H9 (cell line): Measurements from ENCODE around the gene KLHDC8A. TPM values are rescaled to one million over a fixed set of nuclear protein-coding genes. Genes with fewer than 3 reads are reported as not detected.

Experiments
- DNase-seq: peaks from one replicate; pipeline ENCODE4 v3.0.0-alpha.2; 2017
- H2AFZ ChIP-seq: one replicate; pipeline ENCODE4 v1.6.1; 2013; ENCODE audit warnings: mild to moderate bottlenecking, low read length, control low read depth, moderate library complexity
- H2AK5ac ChIP-seq: 2 replicates; pipeline ENCODE4 v1.6.1; 2013; ENCODE audit warnings: low read length, control low read depth, mixed read lengths; ENCODE audit not compliant: insufficient read length
- H2BK120ac ChIP-seq: one replicate; pipeline ENCODE4 v1.6.1; 2013; ENCODE audit warnings: low read depth, mild to moderate bottlenecking, low read length, control low read depth, inconsistent platforms; ENCODE audit not compliant: poor library complexity, severe bottlenecking
- H2BK12ac ChIP-seq: 2 replicates; pipeline ENCODE4 v1.6.1; 2013; ENCODE audit warnings: low read length, control low read depth, mixed read lengths, low read depth; ENCODE audit not compliant: insufficient read length
- H2BK15ac ChIP-seq: 2 replicates; pipeline ENCODE4 v1.6.1; 2013; ENCODE audit warnings: low read depth, low read length, control low read depth
- H2BK20ac ChIP-seq: one replicate; pipeline ENCODE4 v1.6.1; 2013; ENCODE audit warnings: low read depth, mild to moderate bottlenecking, low read length, control low read depth, inconsistent platforms; ENCODE audit not compliant: poor library complexity, severe bottlenecking
- H2BK5ac ChIP-seq: 2 replicates; pipeline ENCODE4 v1.6.1; 2013; ENCODE audit warnings: low read length, control low read depth, mixed read lengths; ENCODE audit not compliant: insufficient read length
- H3K14ac ChIP-seq: 2 replicates; pipeline ENCODE4 v1.6.1; 2013; ENCODE audit warnings: low read length, control low read depth; ENCODE audit not compliant: insufficient read depth
- H3K18ac ChIP-seq: 2 replicates; pipeline ENCODE4 v1.6.1; 2013; ENCODE audit warnings: low read depth, mild to moderate bottlenecking, mixed read lengths, low read length, control low read depth; ENCODE audit not compliant: insufficient read length
- H3K23ac ChIP-seq: 2 replicates; pipeline ENCODE4 v1.6.1; 2013; ENCODE audit warnings: low read length, control low read depth, mixed read lengths, low read depth; ENCODE audit not compliant: insufficient read length
- H3K23me2 ChIP-seq: 2 replicates; pipeline ENCODE4 v1.6.1; 2013; ENCODE audit warnings: low read depth, mild to moderate bottlenecking, mixed read lengths, low read length, control low read depth; ENCODE audit not compliant: insufficient read length, poor library complexity, severe bottlenecking
- H3K27ac ChIP-seq: 2 replicates; pipeline ENCODE4 v1.5.1; 2013; ENCODE audit warnings: low read length, control low read depth, mixed read lengths, low read depth; ENCODE audit not compliant: insufficient read length
- H3K27me3 ChIP-seq: 2 replicates; pipeline ENCODE4 v1.6.1; 2013; ENCODE audit warnings: low read length, control low read depth, inconsistent platforms; ENCODE audit not compliant: insufficient read depth
- H3K4ac ChIP-seq: 2 replicates; pipeline ENCODE4 v1.6.1; 2013; ENCODE audit warnings: low read depth, mild to moderate bottlenecking, control low read depth, inconsistent platforms, low read length, moderate library complexity
- H3K4me1 ChIP-seq: 2 replicates; pipeline ENCODE4 v1.6.1; 2013; ENCODE audit warnings: low read length, control low read depth, inconsistent platforms; ENCODE audit not compliant: insufficient read depth
- H3K4me2 ChIP-seq: 2 replicates; pipeline ENCODE4 v1.6.1; 2013; ENCODE audit warnings: low read length, control low read depth, mixed read lengths; ENCODE audit not compliant: insufficient read length, insufficient read depth
- H3K56ac ChIP-seq: 2 replicates; pipeline ENCODE4 v1.6.1; 2013; ENCODE audit warnings: low read depth, mild to moderate bottlenecking, mixed read lengths, low read length, control low read depth; ENCODE audit not compliant: insufficient read length
- H3K79me1 ChIP-seq: 2 replicates; pipeline ENCODE4 v1.6.1; 2013; ENCODE audit warnings: low read depth, mild to moderate bottlenecking, moderate library complexity, low read length, control low read depth, inconsistent platforms; ENCODE audit not compliant: insufficient read depth, poor library complexity, severe bottlenecking
- H3K79me2 ChIP-seq: 2 replicates; pipeline ENCODE4 v1.6.1; 2013; ENCODE audit warnings: low read length, control low read depth, inconsistent platforms; ENCODE audit not compliant: insufficient read depth
- H3K9ac ChIP-seq: 2 replicates; pipeline ENCODE4 v1.6.1; 2013; ENCODE audit warnings: low read length, control low read depth, mixed read lengths; ENCODE audit not compliant: insufficient read length; ENCODE audit errors: extremely low read depth
- H3K9me3 ChIP-seq: one replicate; pipeline ENCODE4 v1.6.1; 2013; ENCODE audit warnings: low read depth, low read length, inconsistent platforms; ENCODE audit not compliant: control insufficient read depth
- H3T11ph ChIP-seq: one replicate; pipeline ENCODE4 v1.6.1; 2013; ENCODE audit warnings: mild to moderate bottlenecking, low read length, control low read depth, inconsistent platforms
- H4K20me1 ChIP-seq: one replicate; pipeline ENCODE4 v1.6.1; 2013; ENCODE audit not compliant: control insufficient read depth, insufficient read length, insufficient read depth
- H4K5ac ChIP-seq: 2 replicates; pipeline ENCODE4 v1.6.1; 2013; ENCODE audit warnings: low read depth, mild to moderate bottlenecking, mixed read lengths, low read length, control low read depth; ENCODE audit not compliant: insufficient read length
- H4K8ac ChIP-seq: replicated peaks from 2 replicates; pipeline ENCODE4 v1.6.1; 2013; ENCODE audit warnings: low read length, control low read depth, mixed read lengths, low read depth; ENCODE audit not compliant: insufficient read length
- H4K91ac ChIP-seq: 2 replicates; pipeline ENCODE4 v1.6.1; 2013; ENCODE audit warnings: low read depth, mild to moderate bottlenecking, moderate library complexity, mixed read lengths, low read length, control low read depth; ENCODE audit not compliant: insufficient read length
- H3K27ac Mint-ChIP-seq, 3 experiments: 2 replicates in 2 of 3; 3 replicates in 1 of 3; pipeline ENCODE4 v1.8.0; 2020 to 2021; ENCODE audit warnings: mixed read lengths in 3 of 3, mild to moderate bottlenecking in 1 of 3, moderate library complexity in 1 of 3
- H3K27me3 Mint-ChIP-seq: 2 replicates; pipeline ENCODE4 v1.8.0; 2021; ENCODE audit warnings: low read depth, mild to moderate bottlenecking, moderate library complexity, mixed read lengths
- H3K36me3 Mint-ChIP-seq, 3 experiments: 2 replicates in 2 of 3; 3 replicates in 1 of 3; pipeline ENCODE4 v1.8.0; 2020 to 2021; ENCODE audit warnings: low read depth in 3 of 3, mixed read lengths in 3 of 3; ENCODE audit not compliant: insufficient read depth in 1 of 3
- H3K4me1 Mint-ChIP-seq, 2 experiments: 2 replicates each; pipeline ENCODE4 v1.8.0; 2020; ENCODE audit warnings: mixed read lengths in 2 of 2
- H3K4me3 Mint-ChIP-seq, 2 experiments: 2 replicates in 1 of 2; 3 replicates in 1 of 2; pipeline ENCODE4 v1.8.0; 2020 to 2021; ENCODE audit warnings: mild to moderate bottlenecking in 2 of 2, mixed read lengths in 2 of 2, moderate library complexity in 1 of 2
- H3K9me3 Mint-ChIP-seq, 2 experiments: 2 replicates in 1 of 2; 3 replicates in 1 of 2; pipeline ENCODE4 v1.8.0; 2020; ENCODE audit warnings: mild to moderate bottlenecking in 2 of 2, mixed read lengths in 2 of 2, moderate library complexity in 1 of 2
- WGBS: extraction: QIAGEN DNeasy Blood & Tissue Kit; methylation state at CpG from one replicate; pipeline ENCODE4 v1.1.7; 2013; ENCODE audit warnings: missing lambda C conversion rate, low lambda C conversion rate, mixed read lengths; ENCODE audit not compliant: insufficient read length; ENCODE audit errors: extremely low coverage; 5-methylcytosine and 5-hydroxymethylcytosine counted together
- total RNA-seq: library from RNA; stranded (reverse); gene quantifications from 2 replicates; pipeline ENCODE4 v1.2.1, GENCODE V29; 2021
- TF ChIP-seq, protein P1 (sequence below): fragments of 200-600 bp; sonication (generic); conservative IDR thresholded peaks from 3 replicates; pipeline ENCODE4 v1.8.0; 2021; ENCODE audit warnings: antibody characterized with exemption, mild to moderate bottlenecking

Gene KLHDC8A
- total RNA-seq, 1 experiment from 2014 or later, result 0.96 TPM

DNA sequence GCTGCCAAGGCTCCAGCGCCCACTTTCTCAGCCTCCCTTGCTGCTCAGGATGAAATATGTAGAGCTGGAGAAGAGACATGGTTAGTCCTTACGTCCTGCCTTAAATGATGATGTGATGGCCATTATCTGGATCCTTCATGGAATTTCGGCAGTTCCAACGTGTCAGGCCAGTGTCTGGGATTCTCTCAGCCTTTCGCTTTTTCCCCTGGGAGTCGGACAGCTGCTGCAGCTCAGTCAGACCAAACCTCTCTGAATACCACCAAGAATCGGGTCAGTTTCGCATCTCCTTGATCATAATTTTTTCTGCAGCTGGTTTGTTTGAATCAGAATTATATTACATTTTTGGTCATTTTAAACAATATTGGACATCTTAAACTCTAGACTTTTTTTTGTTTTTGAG is 22.3 kb upstream of the KLHDC8A start:
- Histone ChIP-seq H2BK15ac (no peak overlapping the region), H3K27ac (no peak overlapping the region), H3K18ac (no peak overlapping the region), H2BK12ac (no peak overlapping the region), H3K79me1 (no peaks in the 10 kb centered on the region), H2BK5ac (no peak overlapping the region), H2BK120ac (no peak overlapping the region), H3K79me2 (no peaks in the 10 kb centered on the region), H3K4ac (no peak overlapping the region), H3T11ph (no peak overlapping the region), H2AK5ac (no peak overlapping the region), H4K8ac (no peak overlapping the region), H3K23ac (no peak overlapping the region), H3K27me3 (no peaks in the 10 kb centered on the region), H3K9ac (no peak overlapping the region), H3K14ac (no peak overlapping the region), H2AFZ (no peak overlapping the region), H4K91ac (no peak overlapping the region), H3K56ac (no peak overlapping the region), H4K5ac (no peak overlapping the region), H3K4me1 (peaks cover 11% of the 10 kb centered on the region; the same call in 1 of the 2 replicates), H2BK20ac (no peak overlapping the region), H3K4me2 (no peak overlapping the region), H3K9me3 (no peaks in the 10 kb centered on the region), H4K20me1 (no peaks in the 10 kb centered on the region), H3K23me2 (no peaks in the 10 kb centered on the region)
- H3K27ac Mint-ChIP-seq, result no peak overlapping the region
- H3K4me3 Mint-ChIP-seq, result no peak overlapping the region
- TF ChIP-seq, protein P1, sequence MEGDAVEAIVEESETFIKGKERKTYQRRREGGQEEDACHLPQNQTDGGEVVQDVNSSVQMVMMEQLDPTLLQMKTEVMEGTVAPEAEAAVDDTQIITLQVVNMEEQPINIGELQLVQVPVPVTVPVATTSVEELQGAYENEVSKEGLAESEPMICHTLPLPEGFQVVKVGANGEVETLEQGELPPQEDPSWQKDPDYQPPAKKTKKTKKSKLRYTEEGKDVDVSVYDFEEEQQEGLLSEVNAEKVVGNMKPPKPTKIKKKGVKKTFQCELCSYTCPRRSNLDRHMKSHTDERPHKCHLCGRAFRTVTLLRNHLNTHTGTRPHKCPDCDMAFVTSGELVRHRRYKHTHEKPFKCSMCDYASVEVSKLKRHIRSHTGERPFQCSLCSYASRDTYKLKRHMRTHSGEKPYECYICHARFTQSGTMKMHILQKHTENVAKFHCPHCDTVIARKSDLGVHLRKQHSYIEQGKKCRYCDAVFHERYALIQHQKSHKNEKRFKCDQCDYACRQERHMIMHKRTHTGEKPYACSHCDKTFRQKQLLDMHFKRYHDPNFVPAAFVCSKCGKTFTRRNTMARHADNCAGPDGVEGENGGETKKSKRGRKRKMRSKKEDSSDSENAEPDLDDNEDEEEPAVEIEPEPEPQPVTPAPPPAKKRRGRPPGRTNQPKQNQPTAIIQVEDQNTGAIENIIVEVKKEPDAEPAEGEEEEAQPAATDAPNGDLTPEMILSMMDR, result no peak
- peaks cover 31 to 35% of the 10 kb centered on the region in 2 experiments for H3K4me1 Mint-ChIP-seq
- peaks cover 8% of the 10 kb centered on the region for H3K27me3 Mint-ChIP-seq
- DNase-seq, result no peak
- no peaks in the 10 kb centered on the region for H3K36me3 Mint-ChIP-seq
- WGBS, result no CpG with 5 or more reads among the region's 8 CpGs
- no peaks in the 10 kb centered on the region for H3K9me3 Mint-ChIP-seq
